Stimulated activated CD8-positive, alpha-beta memory T cell treated with anti-CD3 and anti-CD28 coated beads, Interleukin-7, amount 100 ng/mL, for 48 hours (primary cell): ENCODE results near the gene ARPP21.

Source experiments
- DNase-seq, 2 donors: peaks; one replicate each; pipeline ENCODE4 v3.0.0-alpha.2; 2020; ENCODE audit warnings: low read depth in 1 of 2; ENCODE audit errors: extremely low read depth in 1 of 2

Gene ARPP21

DNA sequence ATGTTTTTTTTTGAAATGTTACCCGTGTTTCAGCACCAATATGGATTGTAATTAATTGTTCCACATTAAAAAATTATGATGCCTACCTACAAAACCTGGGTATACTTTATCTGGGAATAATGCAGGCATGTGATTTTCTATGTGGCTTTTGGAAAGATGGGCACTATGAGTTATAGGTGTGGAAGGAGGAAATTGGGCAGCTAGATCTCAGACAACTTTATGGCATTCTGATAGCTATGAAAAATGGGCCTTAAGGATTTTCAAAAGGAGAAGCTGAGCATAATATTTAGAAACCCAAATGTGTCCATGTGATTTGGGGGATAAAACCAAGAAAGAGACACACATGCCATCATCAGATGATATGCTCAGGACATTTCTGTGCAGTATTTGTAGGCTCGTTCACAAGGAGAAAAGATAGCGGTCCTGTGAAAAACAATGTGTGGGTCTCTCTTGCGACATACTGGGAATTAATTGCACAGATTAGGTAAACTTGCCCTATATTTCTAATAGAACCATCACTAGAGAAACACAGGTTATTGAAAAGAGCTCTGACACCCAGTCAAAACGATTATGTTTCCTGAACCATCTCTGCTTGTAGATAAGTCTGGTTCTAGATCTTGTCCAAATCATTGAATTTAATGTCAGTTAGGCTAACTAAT is 35.3 kb downstream of the ARPP21 start:
- DNase-seq, result no peak

DNA sequence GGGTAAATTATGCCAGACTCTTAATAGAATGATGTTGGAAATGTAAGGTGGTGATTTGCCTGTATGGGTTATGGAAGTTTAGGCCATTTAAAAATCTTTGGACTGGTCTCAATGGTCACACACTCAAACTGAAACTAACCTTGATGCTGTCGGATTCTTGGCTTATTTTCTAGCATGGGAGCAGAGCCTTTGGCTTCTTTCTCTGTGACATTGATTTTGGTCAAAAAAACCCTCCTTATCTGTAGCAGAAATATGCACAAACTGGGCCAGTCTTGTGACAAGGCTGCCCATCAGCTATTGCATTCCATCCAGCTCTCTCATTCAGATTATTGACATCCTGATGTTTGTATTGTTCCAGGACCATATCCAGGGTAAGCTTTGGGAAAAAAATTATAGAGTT is 35.9 kb downstream of the ARPP21 start:
- DNase-seq, result no peak

DNA sequence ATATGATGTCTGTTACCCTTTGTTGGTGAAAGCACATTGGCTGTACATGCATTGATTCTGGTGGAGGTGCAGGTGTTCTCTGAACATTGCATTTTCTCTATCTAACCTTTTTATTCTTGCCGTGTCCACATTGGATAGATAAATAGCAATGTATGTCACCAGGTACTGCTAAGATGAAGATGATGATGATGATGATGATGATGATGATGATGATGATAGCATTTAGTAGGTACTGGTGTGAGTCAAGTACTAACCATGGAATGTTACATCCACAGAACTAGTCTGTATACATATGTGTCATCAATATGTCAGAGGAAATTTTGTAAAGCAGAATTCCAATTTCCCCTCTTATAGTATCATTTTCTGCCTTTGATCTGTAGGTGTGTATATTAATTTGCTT is 36.3 kb downstream of the ARPP21 start:
- no peak for DNase-seq

DNA sequence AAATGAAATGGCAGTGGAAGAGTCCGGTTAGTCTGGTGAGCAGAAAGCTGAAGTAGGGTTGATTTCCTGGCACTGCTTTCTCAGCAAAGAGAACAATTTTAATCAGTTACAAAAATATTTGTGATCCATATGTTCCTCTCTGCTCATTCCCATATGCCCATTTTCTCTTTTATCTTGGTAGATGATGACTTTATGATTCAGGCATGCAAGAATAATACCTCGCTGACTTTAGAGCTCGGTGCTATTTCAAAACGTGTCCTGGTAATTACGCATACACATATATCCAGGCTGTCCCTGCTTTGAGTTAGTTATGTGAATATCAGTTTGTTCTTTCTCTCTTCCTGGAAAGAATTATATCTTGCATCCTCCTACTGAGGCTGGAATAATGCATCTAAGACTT is 38.5 kb downstream of the ARPP21 start:
- no peak for DNase-seq

DNA sequence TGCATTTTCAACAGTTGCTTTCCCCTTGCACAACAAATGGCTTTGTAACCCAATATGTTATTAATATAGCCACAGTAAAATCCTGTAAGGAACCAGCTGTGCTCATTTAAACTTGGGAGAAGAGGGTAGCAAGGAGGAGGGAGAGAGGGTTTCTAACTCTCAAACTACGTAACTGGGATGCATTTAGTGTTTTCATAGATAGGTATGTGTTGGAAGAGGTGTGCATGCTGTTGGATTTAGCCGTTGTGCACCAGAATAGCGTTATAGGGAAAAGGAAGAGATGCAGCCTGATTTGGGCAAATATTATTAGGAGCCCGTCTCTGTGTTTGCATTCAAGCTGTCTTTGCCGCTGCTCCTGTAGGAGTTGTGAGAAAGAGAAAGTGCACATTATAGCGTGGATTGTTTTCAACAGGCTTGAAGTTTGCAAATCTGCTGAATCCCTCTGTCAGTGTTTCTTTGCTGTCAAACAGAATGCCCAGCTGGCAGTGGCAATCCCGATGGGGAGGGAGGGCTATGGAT is 39.4 kb downstream of the ARPP21 start:
- DNase-seq, result no peak

DNA sequence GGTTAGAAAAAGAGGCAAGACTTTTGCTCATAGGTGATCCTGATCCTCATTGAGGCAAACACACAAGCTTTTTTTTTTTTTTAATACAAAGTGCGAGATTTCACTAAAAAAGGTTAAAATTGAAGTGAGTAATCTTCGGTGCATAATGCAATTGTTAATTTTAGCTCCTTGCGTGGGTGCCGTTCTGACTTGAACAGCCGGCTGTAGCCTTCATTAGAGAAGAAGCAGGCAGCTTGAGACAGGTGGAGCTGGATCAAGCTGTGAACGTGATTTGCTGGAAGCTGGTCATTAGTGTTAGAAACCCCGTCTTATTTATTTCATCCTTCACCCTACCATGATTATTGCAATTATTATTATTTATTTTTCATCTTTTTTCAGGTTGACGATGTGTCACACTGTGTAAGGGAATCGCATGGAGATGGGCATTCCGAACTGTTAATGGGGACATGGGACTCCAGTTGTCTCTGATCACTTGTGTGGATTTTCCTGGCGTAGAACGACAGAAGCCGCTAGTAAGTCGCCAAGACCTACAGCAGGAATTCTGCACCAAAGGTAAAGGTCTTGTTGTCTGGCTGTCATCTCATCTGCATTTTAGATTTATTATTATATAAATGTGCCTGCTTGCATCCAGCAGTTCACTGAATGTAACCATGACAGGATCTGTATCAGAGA is 40.2 kb downstream of the ARPP21 start:
- DNase-seq, result no peak

DNA sequence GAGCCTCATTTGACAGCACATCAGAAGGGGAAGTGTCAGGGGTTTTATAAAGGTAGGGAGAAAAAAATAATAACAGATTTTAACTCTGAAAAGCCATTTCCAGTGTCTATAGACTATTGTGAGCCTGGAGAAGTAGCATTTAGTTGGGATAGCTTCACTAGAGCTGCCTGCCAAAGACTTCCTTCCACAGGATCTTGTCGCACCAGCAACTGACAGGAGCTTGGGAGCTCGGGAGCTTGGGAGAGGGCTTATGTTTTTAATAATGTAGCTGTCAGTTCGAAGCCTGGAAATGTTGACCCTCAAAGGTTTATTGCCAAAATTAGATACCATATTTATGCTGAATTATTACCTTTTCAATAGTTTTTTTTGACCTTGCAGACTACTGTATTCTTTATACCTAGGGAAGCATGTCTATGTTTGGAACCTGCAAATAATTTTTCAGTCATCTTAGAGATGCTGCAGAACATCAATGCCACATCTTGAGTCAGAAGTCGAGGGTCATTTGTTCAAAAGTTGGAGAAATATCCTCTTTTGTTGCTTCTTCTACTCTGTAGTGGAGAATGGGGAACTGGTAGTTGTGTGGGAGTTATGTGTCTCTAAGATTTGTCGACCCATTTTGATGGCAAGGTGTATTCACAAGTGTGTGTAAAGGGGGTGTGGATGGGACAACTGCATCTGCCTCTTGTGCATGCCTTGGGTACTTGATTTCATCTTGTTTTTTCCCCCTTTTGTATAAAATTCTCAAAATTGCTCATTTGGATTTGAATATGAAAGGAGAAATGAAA is 41.7 kb downstream of the ARPP21 start:
- no peak for DNase-seq

DNA sequence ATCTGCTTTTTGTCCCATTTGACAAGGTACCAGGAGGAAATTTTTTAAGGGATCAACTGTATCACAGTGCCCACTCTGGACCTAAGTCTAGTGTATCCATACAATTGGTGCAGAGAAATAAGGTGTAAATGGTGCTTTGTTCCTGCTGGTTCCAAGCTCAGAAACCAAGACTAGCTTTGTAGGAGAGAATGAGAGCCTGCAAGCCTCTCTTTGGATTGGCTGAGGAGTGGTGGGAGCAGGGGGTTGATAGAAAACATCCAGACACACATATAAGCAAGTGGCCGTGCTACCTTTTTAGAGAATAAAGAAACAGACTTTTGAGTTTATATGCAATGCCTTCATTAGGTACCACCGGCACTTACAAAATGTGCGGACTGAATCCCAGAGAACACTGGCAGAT is 45.8 kb downstream of the ARPP21 start:
- DNase-seq, result no peak

DNA sequence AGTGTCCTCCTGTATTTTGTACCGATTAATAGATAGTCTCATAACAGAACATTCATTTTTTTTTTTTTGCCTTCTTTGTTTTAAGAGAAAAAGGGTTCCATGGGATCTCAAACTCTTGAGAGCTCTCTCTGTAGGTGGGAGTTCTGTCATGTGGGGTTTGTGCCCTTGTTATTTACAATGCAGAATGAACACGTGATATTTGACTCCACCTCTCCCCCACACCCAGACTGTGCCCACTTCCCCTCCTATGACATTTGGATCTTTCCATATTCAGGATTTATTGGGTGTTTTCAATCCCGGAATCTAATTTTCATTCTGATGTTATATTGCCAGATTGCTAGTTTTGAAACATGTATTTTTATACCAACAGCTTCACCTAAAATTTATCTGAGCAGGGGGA is 49.5 kb downstream of the ARPP21 start:
- no peak for DNase-seq

DNA sequence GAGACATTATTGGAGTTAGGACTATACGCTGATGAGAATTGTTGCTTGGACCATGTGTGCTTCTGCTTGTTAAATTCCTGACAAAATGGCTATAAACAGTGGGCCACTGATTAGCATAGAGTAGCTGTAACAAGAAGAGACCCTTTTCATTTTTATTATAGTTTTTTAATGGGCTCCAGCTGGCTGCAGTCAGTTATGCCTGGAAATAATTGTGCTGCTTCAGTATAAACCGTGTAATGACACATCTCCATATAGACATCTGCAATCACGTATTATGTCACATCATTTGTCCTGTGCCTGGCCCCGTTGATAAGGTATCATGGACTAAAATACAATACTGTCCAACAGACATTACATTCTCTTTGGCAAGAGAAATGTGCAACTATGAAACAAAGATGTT is 50.9 kb downstream of the ARPP21 start:
- no peak for DNase-seq

DNA sequence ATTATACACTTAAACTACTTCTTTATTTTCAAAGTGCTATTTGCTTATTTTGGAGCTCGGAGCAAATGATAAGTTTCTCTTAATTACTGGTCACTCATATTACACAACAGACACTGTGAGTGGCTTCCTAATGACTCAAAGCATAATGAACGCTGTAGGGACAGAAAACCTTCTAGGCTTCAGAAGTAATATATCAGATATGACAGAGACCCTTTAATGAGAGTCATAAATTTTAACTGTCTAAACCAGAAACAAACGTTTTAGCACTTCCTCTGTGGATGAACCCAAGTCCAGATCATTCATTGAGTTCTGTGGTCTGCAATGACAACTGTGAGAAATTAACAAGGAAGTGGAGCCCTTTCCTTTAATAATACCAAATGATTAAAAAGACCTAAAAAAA is 66.6 kb downstream of the ARPP21 start:
- DNase-seq, result no peak

DNA sequence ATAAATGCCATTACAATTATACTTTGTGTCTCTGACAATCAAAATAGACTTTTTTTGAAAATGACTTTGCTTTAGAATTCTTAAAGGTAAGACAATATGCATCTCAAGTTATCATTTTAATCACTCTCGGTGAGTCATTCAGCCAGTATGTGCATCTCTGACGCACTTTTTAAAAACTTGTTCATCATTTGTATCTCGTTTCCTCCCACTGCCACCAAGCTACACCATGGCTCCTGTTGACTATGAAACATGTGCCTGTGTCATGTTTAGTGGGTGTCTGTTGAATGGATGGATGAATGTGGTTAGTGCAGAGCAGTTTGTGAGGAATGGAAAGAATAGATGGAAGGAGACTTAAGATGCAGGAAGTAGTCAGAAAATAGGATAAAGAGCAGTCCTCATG is 68.6 kb downstream of the ARPP21 start:
- no peak for DNase-seq

DNA sequence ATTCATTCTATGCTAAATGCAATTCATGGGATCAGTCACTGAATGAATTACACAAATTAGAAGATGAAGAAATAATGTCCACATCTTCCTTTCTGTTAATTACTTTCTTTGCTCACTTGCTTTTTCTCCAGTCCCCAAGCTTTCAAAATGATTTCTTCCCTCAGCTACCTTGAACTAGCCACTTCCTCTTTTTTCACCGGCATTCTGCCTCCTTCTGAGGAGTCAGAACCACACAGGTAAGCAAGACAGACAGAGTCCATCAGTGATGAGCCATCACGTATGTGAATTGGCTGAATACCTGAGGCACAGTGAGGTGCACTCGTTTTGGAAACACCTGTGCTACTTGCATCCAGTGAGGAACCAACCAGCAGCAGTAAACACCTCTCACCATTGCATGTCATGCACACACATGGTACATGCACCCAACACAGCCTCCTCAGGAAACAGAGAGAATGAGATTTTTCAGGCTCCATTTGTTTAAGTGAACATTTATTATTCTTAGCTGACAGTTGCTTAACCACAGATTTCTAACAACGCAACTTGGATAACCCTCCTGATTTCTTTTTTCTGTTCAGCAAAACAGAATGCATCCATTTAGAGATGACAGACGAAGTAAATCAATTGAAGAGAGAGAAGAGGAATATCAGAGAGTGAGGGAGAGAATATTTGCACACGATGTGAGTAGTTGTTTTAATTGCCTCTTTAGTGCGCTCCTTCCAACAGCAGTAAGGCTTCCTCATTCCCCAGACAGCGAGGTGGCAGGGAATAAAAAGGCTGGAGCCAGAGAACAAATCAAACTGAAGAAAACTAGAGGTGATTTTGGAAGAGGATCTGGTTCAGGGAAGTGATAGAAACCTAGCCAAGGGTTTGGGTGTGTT is 69.3 kb downstream of the ARPP21 start:
- DNase-seq, result no peak

DNA sequence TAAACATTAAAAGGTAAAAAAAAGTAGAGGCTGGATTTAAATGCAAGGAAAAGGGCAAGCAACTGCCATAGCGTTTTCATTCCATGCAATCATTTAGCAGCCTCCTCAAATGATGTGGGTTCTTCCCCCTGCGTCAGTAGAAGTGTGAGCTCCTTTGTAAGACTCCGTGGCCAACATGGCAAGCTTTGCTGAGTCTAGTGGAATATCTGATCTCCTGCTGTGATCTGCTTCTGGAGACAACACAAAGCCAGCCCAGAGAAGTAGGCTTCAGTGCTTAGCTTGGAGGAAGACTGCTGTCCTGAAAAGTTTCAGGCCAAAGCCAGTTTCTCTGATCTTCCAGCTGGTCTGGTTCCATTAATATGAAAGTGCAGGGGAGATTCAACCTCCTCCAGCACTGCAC is 70.4 kb downstream of the ARPP21 start:
- no peak for DNase-seq

DNA sequence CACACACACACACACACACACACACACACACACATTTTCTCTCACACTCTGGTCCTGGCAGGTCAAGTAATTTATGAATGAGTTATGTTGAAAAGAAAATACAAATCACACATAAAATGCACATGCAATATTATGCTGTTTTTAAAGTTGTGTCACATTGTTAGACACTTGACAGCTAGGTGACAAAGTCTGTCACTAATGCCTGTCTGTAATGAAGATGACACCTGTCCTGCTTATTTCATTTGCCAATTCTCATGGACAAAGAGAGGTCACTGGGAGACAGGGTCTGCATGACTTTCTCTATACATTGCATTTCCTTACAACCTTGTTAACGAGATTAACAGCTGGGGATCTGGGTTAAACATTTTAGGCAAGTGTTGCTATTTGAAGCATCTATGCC is 71.2 kb downstream of the ARPP21 start:
- no peak for DNase-seq

DNA sequence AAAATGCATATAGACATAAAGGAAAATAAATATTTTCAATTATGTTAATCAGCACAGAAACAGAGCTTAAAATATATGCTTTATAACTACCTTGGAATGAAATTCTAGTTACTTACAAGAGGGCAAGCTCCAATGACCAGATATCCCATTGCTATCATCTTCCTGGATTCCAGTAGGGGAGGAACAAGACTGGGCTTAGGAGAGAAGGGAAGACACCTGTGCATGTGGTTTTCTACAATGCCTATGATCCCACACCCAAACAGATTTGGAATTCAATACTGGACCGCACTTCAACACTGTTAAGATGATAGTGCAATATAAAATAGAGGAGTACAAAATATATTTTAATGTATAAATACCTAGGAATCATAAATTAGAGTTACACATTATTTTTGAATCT is 79.6 kb downstream of the ARPP21 start:
- no peak for DNase-seq

DNA sequence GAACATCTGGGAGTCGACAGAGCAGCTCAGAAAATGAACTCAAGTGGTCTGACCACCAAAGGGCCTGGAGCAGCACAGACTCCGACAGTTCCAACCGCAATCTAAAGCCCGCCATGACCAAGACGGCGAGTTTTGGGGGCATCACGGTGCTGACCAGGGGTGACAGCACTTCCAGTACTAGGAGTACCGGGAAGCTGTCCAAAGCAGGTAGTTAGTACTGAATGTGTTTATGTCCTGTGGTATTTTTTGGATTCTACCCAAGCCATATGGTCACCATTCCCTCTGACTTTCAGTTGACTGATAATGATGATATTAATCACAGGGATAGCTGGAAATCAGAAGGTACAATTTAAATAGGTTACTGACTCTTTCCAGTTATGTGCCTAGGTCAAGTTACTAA is 82.3 kb downstream of the ARPP21 start:
- no peak for DNase-seq

DNA sequence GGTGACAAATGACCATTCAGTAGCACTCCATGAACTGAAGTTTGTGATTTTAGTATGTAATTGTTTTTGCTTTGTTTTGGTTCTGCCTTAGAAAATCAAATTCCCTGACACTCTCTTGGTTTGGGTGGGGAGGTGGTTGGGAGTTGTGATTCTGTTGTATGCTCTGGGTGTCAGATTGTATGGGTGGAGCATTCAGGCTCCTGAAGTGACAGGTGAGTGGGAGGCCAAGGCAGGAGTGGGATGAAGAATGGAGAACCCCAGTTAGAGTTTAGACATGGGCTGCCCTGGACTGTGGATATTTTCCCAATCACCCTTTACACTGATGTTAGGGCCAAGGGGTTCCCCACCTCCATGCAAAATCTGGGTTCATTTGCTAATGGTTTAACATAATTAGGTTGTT is 83.6 kb downstream of the ARPP21 start:
- DNase-seq, result no peak

DNA sequence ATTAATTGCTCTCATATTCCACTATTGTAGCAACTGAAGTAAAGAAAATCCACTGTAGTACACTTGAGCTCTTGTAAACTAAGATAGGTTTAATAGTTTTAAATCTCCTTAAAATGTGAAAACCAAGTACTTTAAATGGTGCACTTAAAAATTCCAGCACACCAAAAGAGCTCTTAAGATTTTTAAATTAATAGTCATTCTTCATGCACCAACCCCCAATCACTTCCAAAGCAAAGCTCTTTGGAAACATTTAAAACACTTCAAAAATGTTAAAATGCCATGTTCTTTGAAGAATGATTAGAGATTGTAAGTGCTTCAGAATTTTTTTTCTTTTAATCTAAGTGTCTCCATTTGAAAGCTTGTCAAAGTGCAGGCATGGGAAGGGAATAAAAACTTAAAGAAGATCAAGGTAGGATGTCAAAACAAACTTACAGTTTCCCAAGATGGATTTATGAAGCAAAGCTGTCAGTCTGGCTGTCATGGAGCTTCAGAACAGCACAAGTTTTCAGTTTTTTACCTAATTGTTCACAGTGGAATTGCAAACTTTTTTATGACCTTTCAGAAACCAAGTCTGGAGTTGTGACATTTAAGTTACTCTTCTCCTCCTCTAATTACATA is 84.3 kb downstream of the ARPP21 start:
- no peak for DNase-seq

DNA sequence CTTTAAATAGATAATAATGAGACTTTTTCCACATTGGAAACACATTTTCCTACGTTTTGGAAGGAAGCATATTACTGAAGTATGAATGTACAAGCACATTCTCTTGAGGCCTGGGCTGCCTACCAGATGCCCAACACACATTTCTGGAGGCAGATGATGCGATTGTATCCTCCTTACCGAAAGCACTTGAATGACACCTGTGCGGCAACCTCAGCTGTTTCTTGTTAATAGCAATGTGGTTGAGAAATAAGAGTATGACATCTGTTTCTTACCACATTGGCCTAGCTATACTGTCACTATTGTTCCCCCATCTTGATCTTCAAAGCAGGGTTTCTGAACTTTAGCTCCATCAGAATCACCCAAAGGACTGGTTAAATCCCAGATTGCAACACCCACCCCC is 84.8 kb downstream of the ARPP21 start:
- DNase-seq, result no peak

DNA sequence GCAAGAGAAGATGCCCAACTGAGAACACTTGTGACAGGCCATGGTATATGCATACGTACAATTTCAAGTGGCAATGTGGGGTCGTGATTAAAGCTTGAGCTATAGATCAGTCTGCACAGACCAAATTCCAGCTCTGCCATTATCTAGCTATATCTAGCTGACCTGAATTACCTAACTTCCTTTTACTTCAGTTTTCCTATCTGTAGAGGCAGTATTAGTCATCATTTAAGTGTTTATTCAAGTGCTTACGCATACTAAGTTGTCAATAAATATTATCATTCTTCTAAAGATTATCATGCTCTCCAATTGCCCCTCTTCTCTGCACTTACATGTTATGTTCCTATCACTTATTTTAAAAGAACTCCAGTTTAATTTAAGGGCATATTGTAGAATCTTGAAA is 87.9 kb downstream of the ARPP21 start:
- DNase-seq, result no peak
